A549 (cell line): ENCODE data around the gene CNKSR2. TPM values are rescaled to one million over a fixed set of nuclear protein-coding genes. Genes with fewer than 3 reads are reported as not detected.
A peak's percentile ranks its signal among the peaks of the same experiment; 100 is the strongest.

Experiments used
- ATAC-seq, 2 experiments: fragments of 200-7000 bp in 1 of 2; fragments of >200 bp in 1 of 2; cut with Nextera tagmentation in 1 of 2; cut with Tn5 transposase in 1 of 2; 3 replicates each; pipeline versions ENCODE4 v1.8.0 to v1.9.1; 2018 to 2020; ENCODE audit warnings: mild to moderate bottlenecking in 1 of 2, moderate library complexity in 1 of 2
- CTCF ChIA-PET: fragments of 300-600 bp; sonication (Branson Sonifier 250); formaldehyde crosslinking; extraction: SDS; loops from one replicate; lab custom pipeline; 2021; ENCODE audit warnings: antibody characterized with exemption, inconsistent platforms; lab: Yijun Ruan, JAX
- POLR2A ChIA-PET: fragments of 350-600 bp; formaldehyde crosslinking; extraction: SDS; loops from one replicate; lab custom pipeline; 2021; ENCODE audit warnings: antibody characterized with exemption, inconsistent platforms; lab: Yijun Ruan, JAX
- DNase-seq, 2 experiments: peaks; one replicate each; pipeline versions ENCODE4 v3.0.0 to v3.0.0-alpha.2; 2011 to 2016; ENCODE audit warnings: low read depth in 1 of 2, low spot score in 1 of 2
- FAIRE-seq: peaks from 2 replicates; lab custom pipeline; 2011; peaks lifted over from hg19 to GRCh38; lab: Jason Lieb, UNC
- H3K27ac ChIP-seq, 2 experiments: fragments of >200 bp; sonication (Bioruptor Twin); formaldehyde crosslinking; 3 replicates each; pipeline ENCODE4 v1.5.1; 2016 to 2017
- H3K4me1 ChIP-seq: fragments of >200 bp; sonication (Bioruptor Twin); formaldehyde crosslinking; 3 replicates; pipeline ENCODE4 v1.6.1; 2016
- H3K4me2 ChIP-seq: fragments of >200 bp; sonication (Bioruptor Twin); formaldehyde crosslinking; 3 replicates; pipeline ENCODE4 v1.6.1; 2016
- H3K4me3 ChIP-seq: fragments of >200 bp; sonication (Bioruptor Twin); formaldehyde crosslinking; 3 replicates; pipeline ENCODE4 v1.5.1; 2016
- H3K9me3 ChIP-seq: fragments of >200 bp; sonication (Bioruptor Twin); formaldehyde crosslinking; 3 replicates; pipeline ENCODE4 v1.6.1; 2016
- CBX2 ChIP-seq: fragments of 200-600 bp; sonication (generic); IDR thresholded peaks from 2 replicates; pipeline ENCODE4 v1.6.1; 2016; ENCODE audit warnings: low read depth, mild to moderate bottlenecking, borderline replicate concordance
- CBX8 ChIP-seq: fragments of 200-600 bp; sonication (generic); IDR thresholded peaks from 2 replicates; pipeline ENCODE4 v1.6.1; 2016
- CEBPB ChIP-seq, 2 experiments: fragments of >200 bp in 1 of 2; sonication (Bioruptor Twin) in 1 of 2; formaldehyde crosslinking in 1 of 2; IDR thresholded peaks; 2 replicates each; pipeline ENCODE4 v1.6.1; 2012 to 2016
- CHD2 ChIP-seq: fragments of 150-350 bp; IDR thresholded peaks from 2 replicates; pipeline ENCODE4 v1.6.1; 2014; ENCODE audit warnings: low read length; ENCODE audit not compliant: partially characterized antibody
- CHD4 ChIP-seq: fragments of 200-600 bp; sonication (generic); IDR thresholded peaks from 2 replicates; pipeline ENCODE4 v1.6.1; 2016; ENCODE audit warnings: antibody characterized with exemption, mild to moderate bottlenecking, borderline replicate concordance
- E2F6 ChIP-seq: IDR thresholded peaks from 2 replicates; pipeline ENCODE4 v1.6.1; 2012; ENCODE audit warnings: low read depth, borderline replicate concordance
- EHF ChIP-seq: fragments of 250-450 bp; sonication (Bioruptor Pico); IDR thresholded peaks from 2 replicates; pipeline ENCODE4 v1.5.0; 2020; ENCODE audit warnings: mild to moderate bottlenecking
- ELK1 ChIP-seq: fragments of 150-350 bp; IDR thresholded peaks from 2 replicates; pipeline ENCODE4 v1.6.1; 2014; ENCODE audit warnings: low read depth, mild to moderate bottlenecking, low read length
- EP300 ChIP-seq, 2 experiments: fragments of >200 bp; sonication (Bioruptor Twin); formaldehyde crosslinking; IDR thresholded peaks; 2 replicates in 1 of 2; 3 replicates in 1 of 2; pipeline ENCODE4 v1.6.1; 2016 to 2017
- FOSB ChIP-seq: fragments of 250-450 bp; sonication (Bioruptor Pico); IDR thresholded peaks from 2 replicates; pipeline ENCODE4 v1.5.0; 2020; ENCODE audit warnings: mild to moderate bottlenecking, moderate library complexity
- FOSL2 ChIP-seq, 2 experiments: fragments of 450-650 bp in 1 of 2; fragments of >200 bp in 1 of 2; sonication (Bioruptor Twin) in 1 of 2; formaldehyde crosslinking; IDR thresholded peaks; 2 replicates each; pipeline versions ENCODE4 v1.5.0 to v1.6.1; 2016 to 2020; ENCODE audit warnings: mild to moderate bottlenecking in 1 of 2, moderate library complexity in 1 of 2
- GATA3 ChIP-seq: IDR thresholded peaks from 2 replicates; pipeline ENCODE4 v1.6.1; 2012; ENCODE audit warnings: borderline replicate concordance
- HDAC2 ChIP-seq: fragments of 200-600 bp; sonication (generic); IDR thresholded peaks from 2 replicates; pipeline ENCODE4 v1.6.1; 2016
- HEYL ChIP-seq: fragments of 250-450 bp; sonication (Bioruptor Pico); IDR thresholded peaks from 2 replicates; pipeline ENCODE4 v1.8.0; 2021; ENCODE audit warnings: mild to moderate bottlenecking, moderate library complexity
- HOXA7 ChIP-seq: fragments of 250-450 bp; sonication (Bioruptor Pico); IDR thresholded peaks from 2 replicates; pipeline ENCODE4 v1.5.0; 2020; ENCODE audit warnings: mild to moderate bottlenecking, moderate library complexity
- HOXB13 ChIP-seq: fragments of 250-450 bp; sonication (Bioruptor Pico); IDR thresholded peaks from 2 replicates; pipeline ENCODE4 v1.5.0; 2020; ENCODE audit warnings: low read depth, mild to moderate bottlenecking, moderate library complexity
- HOXB5 ChIP-seq: fragments of 250-450 bp; sonication (Bioruptor Pico); IDR thresholded peaks from 2 replicates; pipeline ENCODE4 v1.5.0; 2020; ENCODE audit warnings: mild to moderate bottlenecking, moderate library complexity
- JUN ChIP-seq, 2 experiments: fragments of >200 bp; sonication (Bioruptor Twin); formaldehyde crosslinking; IDR thresholded peaks; 2 replicates in 1 of 2; 3 replicates in 1 of 2; pipeline ENCODE4 v1.6.1; 2016 to 2017
- JUNB ChIP-seq: fragments of >200 bp; sonication (Bioruptor Twin); formaldehyde crosslinking; IDR thresholded peaks from 2 replicates; pipeline ENCODE4 v1.6.1; 2016
- KDM5A ChIP-seq: fragments of 200-600 bp; sonication (generic); IDR thresholded peaks from 2 replicates; pipeline ENCODE4 v1.6.1; 2016; ENCODE audit warnings: antibody characterized with exemption, mild to moderate bottlenecking
- MAFK ChIP-seq: fragments of 450-650 bp; IDR thresholded peaks from 2 replicates; pipeline ENCODE4 v1.6.1; 2014; ENCODE audit not compliant: partially characterized antibody
- MAZ ChIP-seq: fragments of 150-350 bp; IDR thresholded peaks from 2 replicates; pipeline ENCODE4 v1.6.1; 2014; ENCODE audit warnings: antibody characterized with exemption, low read depth, low read length, borderline replicate concordance
- MYC ChIP-seq: IDR thresholded peaks from 2 replicates; pipeline ENCODE4 v1.6.1; 2012; ENCODE audit warnings: mild to moderate bottlenecking, inconsistent platforms, low read length, improper control_type of control experiment, borderline replicate concordance
- NPAS2 ChIP-seq: fragments of 250-450 bp; sonication (Bioruptor Pico); IDR thresholded peaks from 2 replicates; pipeline ENCODE4 v1.8.0; 2022; ENCODE audit warnings: mild to moderate bottlenecking, moderate library complexity, borderline replicate concordance
- NR3C1 ChIP-seq: fragments of >200 bp; sonication (Bioruptor Twin); formaldehyde crosslinking; IDR thresholded peaks from 3 replicates; pipeline ENCODE4 v1.6.1; 2017
- POLR2A ChIP-seq: IDR thresholded peaks from 2 replicates; pipeline ENCODE4 v1.6.1; 2012; ENCODE audit warnings: mild to moderate bottlenecking, low read length
- POLR2AphosphoS2 ChIP-seq: conservative IDR thresholded peaks from 2 replicates; pipeline ENCODE4 v1.6.1; 2012; ENCODE audit warnings: low read length, improper control_type of control experiment, inconsistent platforms
- RNF2 ChIP-seq: fragments of 200-600 bp; sonication (generic); IDR thresholded peaks from 2 replicates; pipeline ENCODE4 v1.6.1; 2016; ENCODE audit warnings: low read depth, mild to moderate bottlenecking, antibody characterized with exemption, moderate library complexity, borderline replicate concordance
- SMC3 ChIP-seq: fragments of >200 bp; sonication (Bioruptor Twin); formaldehyde crosslinking; IDR thresholded peaks from 3 replicates; pipeline ENCODE4 v1.6.1; 2018; ENCODE audit warnings: inconsistent platforms
- SREBF2 ChIP-seq: fragments of 450-650 bp; IDR thresholded peaks from 2 replicates; pipeline ENCODE4 v1.6.1; 2014; ENCODE audit warnings: mild to moderate bottlenecking, moderate library complexity
- TFCP2L1 ChIP-seq: fragments of 250-450 bp; sonication (Bioruptor Pico); IDR thresholded peaks from 2 replicates; pipeline ENCODE4 v1.5.0; 2021; ENCODE audit warnings: mild to moderate bottlenecking
- WGBS: methylation state at CpG from one replicate; pipeline ENCODE4 v1.1.6; 2017; ENCODE audit errors: missing lambda C conversion rate; 5-methylcytosine and 5-hydroxymethylcytosine counted together
- polyA plus RNA-seq, 4 experiments: library from polyadenylated mRNA; depleted of rRNA in 3 of 4; stranded (reverse); fragments of >200 nt; fragmentation: RNase III in 1 of 4; extraction: RNeasy Plus Mini Kit Qiagen cat#74134 plus additional on column Dnase treatment in 1 of 4; gene quantifications; 2 replicates in 3 of 4; 3 replicates in 1 of 4; pipeline ENCODE4 v1.2.3, GENCODE V29; 2011 to 2017
- TF ChIP-seq, protein P1 (sequence below): fragments of >200 bp; sonication (Bioruptor Twin); formaldehyde crosslinking; IDR thresholded peaks from 2 replicates; pipeline ENCODE4 v1.6.1; 2016
- TF ChIP-seq, protein P2 (sequence below): fragments of 250-450 bp; sonication (Bioruptor Pico); IDR thresholded peaks from 2 replicates; pipeline ENCODE4 v1.5.0; 2021; ENCODE audit warnings: mild to moderate bottlenecking, moderate library complexity, borderline replicate concordance
- TF ChIP-seq, protein P3 (sequence below): fragments of >200 bp; sonication (Bioruptor Twin); formaldehyde crosslinking; IDR thresholded peaks from 3 replicates; pipeline ENCODE4 v1.5.1; 2016
- TF ChIP-seq, protein P4 (sequence below): IDR thresholded peaks from 2 replicates; pipeline ENCODE4 v1.6.1; 2012

The CNKSR2 gene
- polyA plus RNA-seq, 2 of the 4 experiments (the other 2 are of a cell fraction) = 5.8 to 11.4 TPM

DNA sequence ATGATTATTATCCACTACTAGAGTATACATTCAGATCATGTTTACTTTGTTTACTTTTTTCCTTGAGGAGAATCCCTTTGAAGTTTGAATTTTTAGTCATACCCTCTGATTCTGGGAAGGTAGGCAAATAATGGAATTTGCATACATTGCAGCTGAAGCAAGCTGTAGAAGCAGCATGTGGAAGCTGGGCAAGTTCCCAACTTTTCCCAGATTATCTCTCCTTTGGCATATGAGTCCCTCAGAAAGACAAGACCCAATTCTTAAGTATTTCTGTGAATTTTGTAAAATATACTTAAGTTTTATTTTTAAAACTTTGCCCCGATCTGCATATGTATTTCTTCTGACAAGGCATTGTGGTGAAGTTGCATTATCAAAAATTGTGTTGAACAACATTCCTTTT lies 94.9 kb downstream of the CNKSR2 start:
- Histone ChIP-seq H3K27ac (no peak overlapping the region), H3K4me2 (no peak overlapping the region), H3K9me3 (no peaks in the 10 kb centered on the region), H3K4me1 (no peaks in the 10 kb centered on the region), H3K4me3 (no peak overlapping the region)
- peak; percentile 74 for FAIRE-seq
- ATAC-seq = no peak
- CTCF ChIA-PET = no interaction called here
- 55% methylated on average over 1 of the region's 1 CpG for WGBS
- no peak for DNase-seq
- TF ChIP-seq NPAS2 (CRISPR knock-in tag) (no peak), KDM5A (no peak), CBX2 (no peak), JUNB (no peak), HOXB13 (CRISPR knock-in tag) (no peak), HOXB5 (CRISPR knock-in tag) (no peak), HDAC2 (no peak), EHF (CRISPR knock-in tag) (no peak), EP300 (IDR thresholded peaks at IDR 0.05) (no peak), POLR2A (no peak), JUN (IDR thresholded peaks at IDR 0.05) (no peak), MAZ (no peak), CHD2 (no peak), CHD4 (no peak), HEYL (CRISPR knock-in tag) (no peak), SMC3 (no peak)
- TF ChIP-seq, protein P1, sequence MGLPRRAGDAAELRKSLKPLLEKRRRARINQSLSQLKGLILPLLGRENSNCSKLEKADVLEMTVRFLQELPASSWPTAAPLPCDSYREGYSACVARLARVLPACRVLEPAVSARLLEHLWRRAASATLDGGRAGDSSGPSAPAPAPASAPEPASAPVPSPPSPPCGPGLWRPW = no peak
- TF ChIP-seq, protein P2, sequence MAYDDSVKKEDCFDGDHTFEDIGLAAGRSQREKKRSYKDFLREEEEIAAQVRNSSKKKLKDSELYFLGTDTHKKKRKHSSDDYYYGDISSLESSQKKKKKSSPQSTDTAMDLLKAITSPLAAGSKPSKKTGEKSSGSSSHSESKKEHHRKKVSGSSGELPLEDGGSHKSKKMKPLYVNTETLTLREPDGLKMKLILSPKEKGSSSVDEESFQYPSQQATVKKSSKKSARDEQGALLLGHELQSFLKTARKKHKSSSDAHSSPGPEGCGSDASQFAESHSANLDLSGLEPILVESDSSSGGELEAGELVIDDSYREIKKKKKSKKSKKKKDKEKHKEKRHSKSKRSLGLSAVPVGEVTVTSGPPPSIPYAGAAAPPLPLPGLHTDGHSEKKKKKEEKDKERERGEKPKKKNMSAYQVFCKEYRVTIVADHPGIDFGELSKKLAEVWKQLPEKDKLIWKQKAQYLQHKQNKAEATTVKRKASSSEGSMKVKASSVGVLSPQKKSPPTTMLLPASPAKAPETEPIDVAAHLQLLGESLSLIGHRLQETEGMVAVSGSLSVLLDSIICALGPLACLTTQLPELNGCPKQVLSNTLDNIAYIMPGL (CRISPR knock-in tag) = no peak
- TF ChIP-seq, protein P3, sequence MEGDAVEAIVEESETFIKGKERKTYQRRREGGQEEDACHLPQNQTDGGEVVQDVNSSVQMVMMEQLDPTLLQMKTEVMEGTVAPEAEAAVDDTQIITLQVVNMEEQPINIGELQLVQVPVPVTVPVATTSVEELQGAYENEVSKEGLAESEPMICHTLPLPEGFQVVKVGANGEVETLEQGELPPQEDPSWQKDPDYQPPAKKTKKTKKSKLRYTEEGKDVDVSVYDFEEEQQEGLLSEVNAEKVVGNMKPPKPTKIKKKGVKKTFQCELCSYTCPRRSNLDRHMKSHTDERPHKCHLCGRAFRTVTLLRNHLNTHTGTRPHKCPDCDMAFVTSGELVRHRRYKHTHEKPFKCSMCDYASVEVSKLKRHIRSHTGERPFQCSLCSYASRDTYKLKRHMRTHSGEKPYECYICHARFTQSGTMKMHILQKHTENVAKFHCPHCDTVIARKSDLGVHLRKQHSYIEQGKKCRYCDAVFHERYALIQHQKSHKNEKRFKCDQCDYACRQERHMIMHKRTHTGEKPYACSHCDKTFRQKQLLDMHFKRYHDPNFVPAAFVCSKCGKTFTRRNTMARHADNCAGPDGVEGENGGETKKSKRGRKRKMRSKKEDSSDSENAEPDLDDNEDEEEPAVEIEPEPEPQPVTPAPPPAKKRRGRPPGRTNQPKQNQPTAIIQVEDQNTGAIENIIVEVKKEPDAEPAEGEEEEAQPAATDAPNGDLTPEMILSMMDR = no peak
- POLR2A ChIA-PET = no interaction called here

DNA sequence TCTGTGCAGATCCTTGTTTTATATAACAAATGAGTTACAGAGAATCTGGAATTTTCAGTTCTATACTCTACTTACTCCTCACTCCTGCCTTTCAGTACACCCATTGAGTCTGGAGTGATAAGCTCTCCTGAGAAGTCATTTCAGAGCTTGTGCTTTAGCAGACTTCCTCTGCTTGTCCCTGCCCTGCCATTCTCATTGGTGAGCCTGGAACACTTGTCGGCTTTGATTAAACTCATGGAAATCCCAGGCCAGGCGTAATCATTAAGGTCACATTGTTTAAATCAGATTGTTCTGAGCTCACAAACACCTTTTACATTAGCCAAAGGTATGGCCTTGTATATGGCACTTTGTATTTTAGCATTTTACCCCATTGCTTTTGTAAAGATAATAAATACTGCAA lies 102.7 kb downstream of the CNKSR2 start:
- DNase-seq (no peak), FAIRE-seq (peak; percentile 92), ATAC-seq (no peak)
- H3K9me3 ChIP-seq = no peaks in the 10 kb centered on the region
- H3K27ac ChIP-seq = no peak overlapping the region
- no peak overlapping the region for H3K4me3 ChIP-seq
- 0 out of 3 replicates have a peak, but pooled peaks cover 5% of the 10 kb centered on the region for H3K4me1 ChIP-seq
- TF ChIP-seq FOSB (CRISPR knock-in tag) (no peak), MAFK (no peak), MYC (no peak), RNF2 (no peak), TFCP2L1 (CRISPR knock-in tag) (no peak), HOXB13 (CRISPR knock-in tag) (no peak), NR3C1 (no peak), CBX8 (no peak), CEBPB (IDR thresholded peaks at IDR 0.05) (no peak), EP300 (IDR thresholded peaks at IDR 0.05) (no peak), SREBF2 (no peak), FOSL2 (IDR thresholded peaks at IDR 0.05) (no peak), FOSL2 (CRISPR knock-in tag; IDR thresholded peaks at IDR 0.05) (no peak), POLR2AphosphoS2 (no peak), HOXA7 (CRISPR knock-in tag) (no peak), E2F6 (no peak), ELK1 (no peak), GATA3 (no peak)
- TF ChIP-seq, protein P4, sequence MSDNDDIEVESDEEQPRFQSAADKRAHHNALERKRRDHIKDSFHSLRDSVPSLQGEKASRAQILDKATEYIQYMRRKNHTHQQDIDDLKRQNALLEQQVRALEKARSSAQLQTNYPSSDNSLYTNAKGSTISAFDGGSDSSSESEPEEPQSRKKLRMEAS = no peak
- WGBS = 92% methylated on average over 2 of the region's 2 CpGs
- ChIA-PET POLR2A (no interaction called here), CTCF (interaction anchor here (1.8 to 4.1 kb wide), 2 partner anchors 946 to 949 kb away, joined by 7 to 48 read pairs; no protein-coding TSS in a partner anchor)
- no peak overlapping the region for H3K4me2 ChIP-seq
